Ascending aorta (tissue), 2 donors: Measurements from ENCODE around the gene TRIM9. TPM values are rescaled to one million over a fixed set of nuclear protein-coding genes. Genes with fewer than 3 reads are reported as not detected.

Experiments
- DNase-seq, 2 donors: peaks; one replicate each; pipeline ENCODE4 v3.0.0-alpha.2; 2019; ENCODE audit warnings: low spot score in 2 of 2
- H3K27ac ChIP-seq, 2 donors: fragments of 200-600 bp; sonication (generic); one replicate each; pipeline ENCODE4 v1.5.1; 2016 to 2017; ENCODE audit warnings: mild to moderate bottlenecking in 1 of 2
- H3K27me3 ChIP-seq: fragments of 200-600 bp; sonication (generic); one replicate; pipeline ENCODE4 v1.5.1; 2017
- H3K36me3 ChIP-seq, 2 donors: fragments of 200-600 bp; sonication (generic); one replicate each; pipeline ENCODE4 v1.5.1; 2016
- H3K4me1 ChIP-seq, 2 donors: fragments of 200-600 bp; sonication (generic); one replicate each; pipeline ENCODE4 v1.5.1; 2016 to 2017; ENCODE audit warnings: mild to moderate bottlenecking in 1 of 2
- H3K4me3 ChIP-seq, 2 donors: fragments of 200-600 bp; sonication (generic); one replicate each; pipeline ENCODE4 v1.5.1; 2016 to 2017; ENCODE audit warnings: mild to moderate bottlenecking in 1 of 2
- H3K9me3 ChIP-seq, 2 donors: fragments of 200-600 bp; sonication (generic); one replicate each; pipeline ENCODE4 v1.5.1; 2016
- intact Hi-C: fragments of 100-400 bp; cut with DNase I; formaldehyde crosslinking; loops from one replicate; pipeline ENCODE4 v1.15.1; 2023
- total RNA-seq: library from RNA; depleted of rRNA; stranded (reverse); fragments of >200 nt; gene quantifications from one replicate; pipeline ENCODE4 v1.1.0, GENCODE V29; 2016
- TF ChIP-seq, protein P1 (sequence below), 3 experiments: fragments of 200-600 bp in 2 of 3; fragments of 450-650 bp in 1 of 3; sonication (generic) in 2 of 3; IDR thresholded peaks; one replicate each; pipeline ENCODE4 v1.5.1; 2016 to 2019; ENCODE audit warnings: antibody characterized with exemption in 3 of 3, mild to moderate bottlenecking in 1 of 3, moderate library complexity in 1 of 3

TRIM9 gene
- total RNA-seq, 1 donor from 2014 or later, result 4.2 TPM

- H3K27me3 ChIP-seq, result no peaks in the 10 kb centered on the region
- H3K4me3 ChIP-seq, result no peak overlapping the region
- TF ChIP-seq, protein P1, sequence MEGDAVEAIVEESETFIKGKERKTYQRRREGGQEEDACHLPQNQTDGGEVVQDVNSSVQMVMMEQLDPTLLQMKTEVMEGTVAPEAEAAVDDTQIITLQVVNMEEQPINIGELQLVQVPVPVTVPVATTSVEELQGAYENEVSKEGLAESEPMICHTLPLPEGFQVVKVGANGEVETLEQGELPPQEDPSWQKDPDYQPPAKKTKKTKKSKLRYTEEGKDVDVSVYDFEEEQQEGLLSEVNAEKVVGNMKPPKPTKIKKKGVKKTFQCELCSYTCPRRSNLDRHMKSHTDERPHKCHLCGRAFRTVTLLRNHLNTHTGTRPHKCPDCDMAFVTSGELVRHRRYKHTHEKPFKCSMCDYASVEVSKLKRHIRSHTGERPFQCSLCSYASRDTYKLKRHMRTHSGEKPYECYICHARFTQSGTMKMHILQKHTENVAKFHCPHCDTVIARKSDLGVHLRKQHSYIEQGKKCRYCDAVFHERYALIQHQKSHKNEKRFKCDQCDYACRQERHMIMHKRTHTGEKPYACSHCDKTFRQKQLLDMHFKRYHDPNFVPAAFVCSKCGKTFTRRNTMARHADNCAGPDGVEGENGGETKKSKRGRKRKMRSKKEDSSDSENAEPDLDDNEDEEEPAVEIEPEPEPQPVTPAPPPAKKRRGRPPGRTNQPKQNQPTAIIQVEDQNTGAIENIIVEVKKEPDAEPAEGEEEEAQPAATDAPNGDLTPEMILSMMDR (IDR thresholded peaks at IDR 0.05), result no peak
- intact Hi-C loops, result no loop called here
- no peaks in the 10 kb centered on the region for H3K36me3 ChIP-seq
- no peak overlapping the region for H3K27ac ChIP-seq
- DNase-seq, result no peak
- no peaks in the 10 kb centered on the region for H3K9me3 ChIP-seq
- H3K4me1 ChIP-seq, result no peaks in the 10 kb centered on the region
These were observed 13.2 kb downstream of the TRIM9 start for GRCh38 chr14:51081712-51082111.

- Histone ChIP-seq H3K27ac (no peak overlapping the region), H3K27me3 (no peaks in the 10 kb centered on the region), H3K9me3 (no peaks in the 10 kb centered on the region), H3K36me3 (no peaks in the 10 kb centered on the region), H3K4me3 (no peak overlapping the region), H3K4me1 (no peaks in the 10 kb centered on the region)
- intact Hi-C loops, result no loop called here
- no peak for DNase-seq
- TF ChIP-seq, protein P1 (IDR thresholded peaks at IDR 0.05), result no peak
These were observed 13.7 kb downstream of the TRIM9 start for GRCh38 chr14:51081209-51081608.

- TF ChIP-seq, protein P1 (IDR thresholded peaks at IDR 0.05), result no peak
- Histone ChIP-seq H3K36me3 (no peaks in the 10 kb centered on the region), H3K4me1 (no peaks in the 10 kb centered on the region), H3K9me3 (no peaks in the 10 kb centered on the region), H3K27me3 (no peaks in the 10 kb centered on the region), H3K27ac (no peak overlapping the region), H3K4me3 (no peak overlapping the region)
- DNase-seq, result no peak
- intact Hi-C loops, result no loop called here
These were observed 14.3 kb downstream of the TRIM9 start for GRCh38 chr14:51080645-51081044.

DNA sequence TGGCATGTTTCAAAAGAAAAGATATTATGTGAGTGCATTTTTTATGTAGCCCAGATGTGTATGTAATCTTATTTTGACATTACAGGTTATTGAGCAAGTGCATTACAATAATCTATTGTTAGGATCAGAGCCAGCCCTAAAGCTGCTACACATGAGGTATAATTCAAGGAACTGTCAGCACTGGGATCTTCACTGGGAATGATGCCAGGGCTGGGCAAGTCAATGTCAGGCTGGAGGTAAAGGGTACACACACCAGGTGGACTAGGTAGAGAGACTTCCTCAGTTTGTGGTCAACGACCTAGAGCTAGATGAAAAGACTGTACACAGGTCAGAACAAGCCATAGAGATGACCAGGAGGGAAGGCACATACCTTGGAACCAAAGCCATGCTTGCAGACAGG, 15.4 kb downstream of the TRIM9 start:
- Histone ChIP-seq H3K4me3 (no peak overlapping the region), H3K27me3 (no peaks in the 10 kb centered on the region), H3K4me1 (no peaks in the 10 kb centered on the region), H3K36me3 (no peaks in the 10 kb centered on the region), H3K9me3 (no peaks in the 10 kb centered on the region), H3K27ac (no peak overlapping the region)
- no peak for DNase-seq
- TF ChIP-seq, protein P1 (IDR thresholded peaks at IDR 0.05), result no peak
- intact Hi-C loops, result no loop called here

GRCh38 chr14:51079085-51079484, 15.8 kb downstream of the TRIM9 start:
- Histone ChIP-seq H3K36me3 (no peaks in the 10 kb centered on the region), H3K27ac (no peak overlapping the region), H3K4me1 (no peaks in the 10 kb centered on the region), H3K4me3 (no peak overlapping the region), H3K9me3 (no peaks in the 10 kb centered on the region), H3K27me3 (no peaks in the 10 kb centered on the region)
- TF ChIP-seq, protein P1 (IDR thresholded peaks at IDR 0.05), result no peak
- no peak for DNase-seq
- intact Hi-C loops, result no loop called here

GRCh38 chr14:51074701-51075385, 20.1 kb downstream of the TRIM9 start:
- Histone ChIP-seq H3K36me3 (no peaks in the 10 kb centered on the region), H3K27me3 (no peaks in the 10 kb centered on the region), H3K9me3 (no peaks in the 10 kb centered on the region), H3K27ac (no peak overlapping the region), H3K4me1 (no peaks in the 10 kb centered on the region), H3K4me3 (no peak overlapping the region)
- TF ChIP-seq, protein P1 (IDR thresholded peaks at IDR 0.05), result no peak
- intact Hi-C loops, result no loop called here
- no peak for DNase-seq
